ENCODE data around the gene PRR14. TPM values are rescaled to one million over a fixed set of nuclear protein-coding genes. Genes with fewer than 3 reads are reported as not detected.

Gene PRR14
- total RNA-seq, 4 donors from 2014 or later, result 42.9 to 154 (median 85.5) TPM

DNA sequence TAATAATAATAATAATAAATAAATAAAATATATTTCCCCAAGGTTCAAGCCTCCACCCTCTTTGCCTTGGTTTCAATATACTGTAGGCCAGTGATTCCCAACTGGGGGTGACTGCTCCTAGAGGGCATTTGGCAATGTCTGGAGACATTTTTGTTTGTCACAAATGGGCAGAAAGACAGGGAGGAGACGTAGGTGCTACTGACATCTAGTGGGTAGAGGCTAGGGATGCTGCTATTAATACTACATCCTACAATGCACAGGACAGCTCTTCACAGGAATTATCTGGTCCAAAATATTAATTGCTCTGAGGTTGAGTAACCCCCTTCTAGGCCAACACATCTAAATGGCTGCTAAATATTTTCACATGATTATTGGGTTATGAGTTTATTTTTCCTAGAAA lies 12.8 kb upstream of the PRR14 start:
- H3K9me3 ChIP-seq, result no peaks in the 10 kb centered on the region
- H3K27me3 ChIP-seq, result no peaks in the 10 kb centered on the region
- no peak overlapping the region for H3K27ac ChIP-seq
- no peak for TF ChIP-seq EP300 (IDR thresholded peaks at IDR 0.05; ENCODE audit: low read depth)
- TF ChIP-seq POLR2AphosphoS5 (IDR thresholded peaks at IDR 0.05), result no peak
- TF ChIP-seq, protein P1, sequence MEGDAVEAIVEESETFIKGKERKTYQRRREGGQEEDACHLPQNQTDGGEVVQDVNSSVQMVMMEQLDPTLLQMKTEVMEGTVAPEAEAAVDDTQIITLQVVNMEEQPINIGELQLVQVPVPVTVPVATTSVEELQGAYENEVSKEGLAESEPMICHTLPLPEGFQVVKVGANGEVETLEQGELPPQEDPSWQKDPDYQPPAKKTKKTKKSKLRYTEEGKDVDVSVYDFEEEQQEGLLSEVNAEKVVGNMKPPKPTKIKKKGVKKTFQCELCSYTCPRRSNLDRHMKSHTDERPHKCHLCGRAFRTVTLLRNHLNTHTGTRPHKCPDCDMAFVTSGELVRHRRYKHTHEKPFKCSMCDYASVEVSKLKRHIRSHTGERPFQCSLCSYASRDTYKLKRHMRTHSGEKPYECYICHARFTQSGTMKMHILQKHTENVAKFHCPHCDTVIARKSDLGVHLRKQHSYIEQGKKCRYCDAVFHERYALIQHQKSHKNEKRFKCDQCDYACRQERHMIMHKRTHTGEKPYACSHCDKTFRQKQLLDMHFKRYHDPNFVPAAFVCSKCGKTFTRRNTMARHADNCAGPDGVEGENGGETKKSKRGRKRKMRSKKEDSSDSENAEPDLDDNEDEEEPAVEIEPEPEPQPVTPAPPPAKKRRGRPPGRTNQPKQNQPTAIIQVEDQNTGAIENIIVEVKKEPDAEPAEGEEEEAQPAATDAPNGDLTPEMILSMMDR (IDR thresholded peaks at IDR 0.05), result peak in 3 of 5 experiments; percentile 12 to 13 (median 13)
- no peak overlapping the region for H3K4me3 ChIP-seq
- H3K4me1 ChIP-seq, result peaks cover 0 to 22% (median 8%) of the 10 kb centered on the region in 4 donors
- 0% methylated on average over 1 of the region's 1 CpG for WGBS, 2 donors (ENCODE audit: low coverage in 1 of 2)
- in situ Hi-C loops (cut with MboI; ENCODE audit: low pct_ligation_motif_present in 1 of 4, low pct_unique_long_range_greater_than_20kb in 1 of 4, low sequenced_read_pairs in 3 of 4) (loop anchor here in 1 of 4 donors (10.0 to 25.0 kb wide), 2 partner anchors 63 to 551 kb away; partner anchors contain the start of genes PPP4C, TBX6, YPEL3 and ZNF688), intact Hi-C loops (cut with DNase I; ENCODE audit: low total_unique reads) (no loop called here)
- no peaks in the 10 kb centered on the region for H3K36me3 ChIP-seq
- no peak for DNase-seq

DNA sequence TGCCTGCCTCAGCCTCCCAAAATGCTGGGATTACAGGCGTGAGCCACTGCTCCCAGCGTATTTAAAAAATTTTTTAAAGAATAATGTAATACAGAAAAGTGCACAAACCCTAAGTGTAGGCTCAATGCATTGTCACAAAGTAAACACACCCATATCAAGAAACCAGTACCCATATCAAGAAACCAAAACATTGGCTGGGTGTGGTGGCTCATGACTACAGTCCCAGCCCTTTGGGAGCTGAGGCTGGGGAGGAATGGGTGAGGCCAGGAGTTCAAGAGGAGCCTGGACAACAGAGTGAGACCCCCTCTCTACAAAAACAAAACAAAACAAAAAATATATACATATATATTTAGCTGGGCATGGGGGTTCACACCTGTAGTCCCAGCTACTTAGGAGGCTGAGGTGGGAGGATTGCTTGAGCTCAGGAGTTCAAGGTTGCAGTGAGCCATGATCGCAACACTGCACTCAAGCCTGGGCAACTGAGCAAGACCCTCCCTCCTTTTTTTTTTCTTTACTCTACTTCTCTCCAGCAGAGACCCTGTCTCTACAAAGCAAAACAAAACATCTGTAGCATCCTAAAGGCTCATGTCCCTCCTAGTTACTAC lies 9.3 kb upstream of the PRR14 start:
- intact Hi-C loops (cut with DNase I; ENCODE audit: low total_unique reads) (no loop called here), in situ Hi-C loops (cut with MboI; ENCODE audit: low pct_ligation_motif_present in 1 of 4, low pct_unique_long_range_greater_than_20kb in 1 of 4, low sequenced_read_pairs in 3 of 4) (loop anchor here in 1 of 4 donors (10.0 to 25.0 kb wide), 2 partner anchors 53 to 554 kb away; partner anchors contain the start of genes PPP4C, SRCAP, TBX6 and YPEL3)
- TF ChIP-seq, protein P1 (IDR thresholded peaks at IDR 0.05), result no peak
- no peak for TF ChIP-seq POLR2A (IDR thresholded peaks at IDR 0.05)
- no peak for TF ChIP-seq EP300 (IDR thresholded peaks at IDR 0.05; ENCODE audit: low read depth)
- no peak for TF ChIP-seq POLR2AphosphoS5 (IDR thresholded peaks at IDR 0.05)
- WGBS, 2 donors (ENCODE audit: low coverage in 1 of 2), result 76 to 84% methylated on average over 3 of the region's 3 CpGs
- Histone ChIP-seq H3K9me3 (no peaks in the 10 kb centered on the region), H3K27me3 (no peaks in the 10 kb centered on the region), H3K4me1 (no peaks in the 10 kb centered on the region), H3K4me3 (no peak overlapping the region), H3K27ac (no peak overlapping the region), H3K36me3 (no peaks in the 10 kb centered on the region)
- no peak for DNase-seq

DNA sequence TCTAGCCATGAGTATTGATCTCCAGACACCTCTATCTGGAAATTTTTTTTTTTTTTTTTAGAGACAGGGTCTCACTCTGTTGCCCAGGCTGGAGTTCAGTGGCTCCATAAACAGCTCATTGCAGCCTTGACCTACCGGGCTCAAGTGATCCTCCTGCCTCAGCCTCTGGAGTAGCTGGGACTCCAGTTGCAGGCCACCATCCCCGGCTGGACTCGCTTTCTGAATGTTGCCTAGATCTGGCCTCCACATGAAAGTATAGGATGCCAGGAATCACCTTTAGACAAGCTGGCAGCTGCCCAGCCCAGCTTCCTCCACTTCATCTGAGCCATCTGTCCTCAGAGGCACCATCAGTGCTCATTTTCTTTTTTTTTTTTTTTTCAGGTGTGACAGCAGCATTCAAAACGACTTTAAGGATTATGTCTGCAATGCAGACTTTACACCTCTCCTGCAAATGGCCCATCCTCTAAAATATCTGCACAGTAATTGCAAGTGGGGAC lies 6.4 kb upstream of the PRR14 start:
- in situ Hi-C loops (cut with MboI; ENCODE audit: low pct_ligation_motif_present in 1 of 4, low pct_unique_long_range_greater_than_20kb in 1 of 4, low sequenced_read_pairs in 3 of 4), result loop anchor here in 1 of 4 donors (10.0 to 25.0 kb wide), 2 partner anchors 50 to 557 kb away; partner anchors contain the start of genes PPP4C, SRCAP, TBX6 and YPEL3
- intact Hi-C loops (cut with DNase I; ENCODE audit: low total_unique reads), result no loop called here
- no peaks in the 10 kb centered on the region for H3K9me3 ChIP-seq
- 11 to 78% methylated on average over 1 to 4 of the region's 4 CpGs for WGBS, 2 donors (ENCODE audit: low coverage in 1 of 2)
- H3K4me3 ChIP-seq, result no peak overlapping the region
- TF ChIP-seq EP300 (IDR thresholded peaks at IDR 0.05; ENCODE audit: low read depth) (no peak), POLR2AphosphoS5 (IDR thresholded peaks at IDR 0.05) (no peak), POLR2A (IDR thresholded peaks at IDR 0.05) (no peak)
- TF ChIP-seq, protein P1 (IDR thresholded peaks at IDR 0.05), result no peak
- no peaks in the 10 kb centered on the region for H3K27me3 ChIP-seq
- peaks cover 0 to under 1% (median 0%) of the 10 kb centered on the region in 4 donors for H3K4me1 ChIP-seq
- H3K27ac ChIP-seq, result no peak overlapping the region
- DNase-seq, result no peak
- no peaks in the 10 kb centered on the region for H3K36me3 ChIP-seq

DNA sequence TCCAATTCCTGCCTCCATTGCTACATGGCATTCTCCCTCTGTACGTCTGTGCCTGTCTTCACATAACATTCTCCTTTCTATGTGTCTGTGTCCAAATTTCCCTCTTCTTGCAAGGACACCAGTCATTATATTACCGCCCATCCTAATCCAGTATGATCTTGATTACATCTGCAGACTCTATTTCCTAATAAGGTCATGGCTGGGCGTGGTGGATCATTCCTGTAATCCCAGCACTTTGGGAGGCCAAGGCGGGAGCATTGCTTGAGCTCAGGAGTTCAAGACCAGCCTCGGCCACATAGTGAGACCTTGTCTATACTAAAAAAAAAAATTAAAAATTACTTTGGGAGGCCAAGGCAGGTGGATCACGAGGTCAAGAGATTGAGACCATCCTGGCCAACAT lies 5.0 kb upstream of the PRR14 start:
- TF ChIP-seq POLR2A (IDR thresholded peaks at IDR 0.05), result no peak
- TF ChIP-seq POLR2AphosphoS5 (IDR thresholded peaks at IDR 0.05), result no peak
- TF ChIP-seq, protein P1 (IDR thresholded peaks at IDR 0.05), result no peak
- H3K27me3 ChIP-seq, result no peaks in the 10 kb centered on the region
- in situ Hi-C loops (cut with MboI; ENCODE audit: low pct_ligation_motif_present in 1 of 4, low pct_unique_long_range_greater_than_20kb in 1 of 4, low sequenced_read_pairs in 3 of 4), result loop anchor here in 1 of 4 donors (10.0 to 25.0 kb wide), 2 partner anchors 49 to 558 kb away; partner anchors contain the start of genes PPP4C, SRCAP, TBX6 and YPEL3
- H3K27ac ChIP-seq, result no peak overlapping the region
- DNase-seq, result no peak
- no peaks in the 10 kb centered on the region for H3K36me3 ChIP-seq
- peaks cover 4 to 8% (median 6%) of the 10 kb centered on the region in 4 donors for H3K4me1 ChIP-seq
- intact Hi-C loops (cut with DNase I; ENCODE audit: low total_unique reads), result no loop called here
- H3K4me3 ChIP-seq, result no peak overlapping the region
- 56 to 64% methylated on average over 6 of the region's 6 CpGs for WGBS, 2 donors (ENCODE audit: low coverage in 1 of 2)
- no peaks in the 10 kb centered on the region for H3K9me3 ChIP-seq
